ENCODE results near the gene CAMKMT.

Gene CAMKMT

GRCh38 chr2:44689516-44689915 is 327.8 kb downstream of the CAMKMT start:
- H3K36me3 ChIP-seq (ENCODE audit: control insufficient read depth, insufficient read depth, low read length): no peaks in the 10 kb centered on the region
- H3K27me3 ChIP-seq (ENCODE audit: control insufficient read depth, insufficient read depth, low read length): no peaks in the 10 kb centered on the region
- peaks cover 2% of the 10 kb centered on the region for H3K4me1 ChIP-seq (ENCODE audit: control insufficient read depth, insufficient read depth, low read length)
- no peak overlapping the region for H3K9ac ChIP-seq (ENCODE audit: low read depth, low read length)
- no peaks in the 10 kb centered on the region for H3K9me3 ChIP-seq (ENCODE audit: control insufficient read depth, insufficient read depth, low read length)
- H3K4me3 ChIP-seq (ENCODE audit: low read depth, low read length): no peak overlapping the region

- Histone ChIP-seq H3K27me3 (ENCODE audit: control insufficient read depth, insufficient read depth, low read length) (no peaks in the 10 kb centered on the region), H3K9ac (ENCODE audit: low read depth, low read length) (no peak overlapping the region), H3K4me3 (ENCODE audit: low read depth, low read length) (no peak overlapping the region), H3K9me3 (ENCODE audit: control insufficient read depth, insufficient read depth, low read length) (no peaks in the 10 kb centered on the region), H3K4me1 (ENCODE audit: control insufficient read depth, insufficient read depth, low read length) (peaks cover 2% of the 10 kb centered on the region), H3K36me3 (ENCODE audit: control insufficient read depth, insufficient read depth, low read length) (no peaks in the 10 kb centered on the region)
Measured at GRCh38 chr2:44691174-44691785, 329.5 kb downstream of the CAMKMT start.

GRCh38 chr2:44692821-44693220 is 331.1 kb downstream of the CAMKMT start:
- Histone ChIP-seq H3K9me3 (ENCODE audit: control insufficient read depth, insufficient read depth, low read length) (no peaks in the 10 kb centered on the region), H3K4me3 (ENCODE audit: low read depth, low read length) (no peak overlapping the region), H3K4me1 (ENCODE audit: control insufficient read depth, insufficient read depth, low read length) (peaks cover 2% of the 10 kb centered on the region), H3K9ac (ENCODE audit: low read depth, low read length) (no peak overlapping the region), H3K36me3 (ENCODE audit: control insufficient read depth, insufficient read depth, low read length) (no peaks in the 10 kb centered on the region), H3K27me3 (ENCODE audit: control insufficient read depth, insufficient read depth, low read length) (no peaks in the 10 kb centered on the region)

- Histone ChIP-seq H3K4me1 (ENCODE audit: control insufficient read depth, insufficient read depth, low read length) (peaks cover 9% of the 10 kb centered on the region), H3K27me3 (ENCODE audit: control insufficient read depth, insufficient read depth, low read length) (no peaks in the 10 kb centered on the region), H3K9me3 (ENCODE audit: control insufficient read depth, insufficient read depth, low read length) (no peaks in the 10 kb centered on the region), H3K9ac (ENCODE audit: low read depth, low read length) (no peak overlapping the region), H3K36me3 (ENCODE audit: control insufficient read depth, insufficient read depth, low read length) (no peaks in the 10 kb centered on the region), H3K4me3 (ENCODE audit: low read depth, low read length) (no peak overlapping the region)
Measured at GRCh38 chr2:44700824-44701223, 339.1 kb downstream of the CAMKMT start.

GRCh38 chr2:44705356-44705755 is 343.6 kb downstream of the CAMKMT start:
- Histone ChIP-seq H3K4me1 (ENCODE audit: control insufficient read depth, insufficient read depth, low read length) (peaks cover 29% of the 10 kb centered on the region), H3K9me3 (ENCODE audit: control insufficient read depth, insufficient read depth, low read length) (no peaks in the 10 kb centered on the region), H3K27me3 (ENCODE audit: control insufficient read depth, insufficient read depth, low read length) (no peaks in the 10 kb centered on the region), H3K4me3 (ENCODE audit: low read depth, low read length) (no peak overlapping the region), H3K36me3 (ENCODE audit: control insufficient read depth, insufficient read depth, low read length) (no peaks in the 10 kb centered on the region), H3K9ac (ENCODE audit: low read depth, low read length) (no peak overlapping the region)

GRCh38 chr2:44705876-44706480 is 344.2 kb downstream of the CAMKMT start:
- no peaks in the 10 kb centered on the region for H3K36me3 ChIP-seq (ENCODE audit: control insufficient read depth, insufficient read depth, low read length)
- no peak overlapping the region for H3K9ac ChIP-seq (ENCODE audit: low read depth, low read length)
- H3K9me3 ChIP-seq (ENCODE audit: control insufficient read depth, insufficient read depth, low read length): no peaks in the 10 kb centered on the region
- H3K4me1 ChIP-seq (ENCODE audit: control insufficient read depth, insufficient read depth, low read length): peaks cover 29% of the 10 kb centered on the region
- no peak overlapping the region for H3K4me3 ChIP-seq (ENCODE audit: low read depth, low read length)
- H3K27me3 ChIP-seq (ENCODE audit: control insufficient read depth, insufficient read depth, low read length): no peaks in the 10 kb centered on the region

GRCh38 chr2:44706681-44707553 is 345.2 kb downstream of the CAMKMT start:
- no peaks in the 10 kb centered on the region for H3K36me3 ChIP-seq (ENCODE audit: control insufficient read depth, insufficient read depth, low read length)
- H3K27me3 ChIP-seq (ENCODE audit: control insufficient read depth, insufficient read depth, low read length): no peaks in the 10 kb centered on the region
- H3K9me3 ChIP-seq (ENCODE audit: control insufficient read depth, insufficient read depth, low read length): no peaks in the 10 kb centered on the region
- H3K4me1 ChIP-seq (ENCODE audit: control insufficient read depth, insufficient read depth, low read length): peaks cover 29% of the 10 kb centered on the region
- H3K9ac ChIP-seq (ENCODE audit: low read depth, low read length): no peak overlapping the region
- no peak overlapping the region for H3K4me3 ChIP-seq (ENCODE audit: low read depth, low read length)

GRCh38 chr2:44707945-44708660 is 346.4 kb downstream of the CAMKMT start:
- peaks cover 29% of the 10 kb centered on the region for H3K4me1 ChIP-seq (ENCODE audit: control insufficient read depth, insufficient read depth, low read length)
- H3K27me3 ChIP-seq (ENCODE audit: control insufficient read depth, insufficient read depth, low read length): no peaks in the 10 kb centered on the region
- no peaks in the 10 kb centered on the region for H3K9me3 ChIP-seq (ENCODE audit: control insufficient read depth, insufficient read depth, low read length)
- no peaks in the 10 kb centered on the region for H3K36me3 ChIP-seq (ENCODE audit: control insufficient read depth, insufficient read depth, low read length)
- H3K9ac ChIP-seq (ENCODE audit: low read depth, low read length): no peak overlapping the region
- no peak overlapping the region for H3K4me3 ChIP-seq (ENCODE audit: low read depth, low read length)

- no peaks in the 10 kb centered on the region for H3K27me3 ChIP-seq (ENCODE audit: control insufficient read depth, insufficient read depth, low read length)
- H3K9me3 ChIP-seq (ENCODE audit: control insufficient read depth, insufficient read depth, low read length): no peaks in the 10 kb centered on the region
- no peaks in the 10 kb centered on the region for H3K36me3 ChIP-seq (ENCODE audit: control insufficient read depth, insufficient read depth, low read length)
- no peak overlapping the region for H3K4me3 ChIP-seq (ENCODE audit: low read depth, low read length)
- peaks cover 29% of the 10 kb centered on the region for H3K4me1 ChIP-seq (ENCODE audit: control insufficient read depth, insufficient read depth, low read length)
- no peak overlapping the region for H3K9ac ChIP-seq (ENCODE audit: low read depth, low read length)
Measured at GRCh38 chr2:44708661-44709000, 346.9 kb downstream of the CAMKMT start.

- Histone ChIP-seq H3K9me3 (ENCODE audit: control insufficient read depth, insufficient read depth, low read length) (no peaks in the 10 kb centered on the region), H3K36me3 (ENCODE audit: control insufficient read depth, insufficient read depth, low read length) (no peaks in the 10 kb centered on the region), H3K9ac (ENCODE audit: low read depth, low read length) (no peak overlapping the region), H3K27me3 (ENCODE audit: control insufficient read depth, insufficient read depth, low read length) (no peaks in the 10 kb centered on the region), H3K4me1 (ENCODE audit: control insufficient read depth, insufficient read depth, low read length) (peaks cover 10% of the 10 kb centered on the region), H3K4me3 (ENCODE audit: low read depth, low read length) (no peak overlapping the region)
Measured at GRCh38 chr2:44713170-44713569, 351.4 kb downstream of the CAMKMT start.

- H3K27me3 ChIP-seq (ENCODE audit: control insufficient read depth, insufficient read depth, low read length): no peaks in the 10 kb centered on the region
- no peaks in the 10 kb centered on the region for H3K4me1 ChIP-seq (ENCODE audit: control insufficient read depth, insufficient read depth, low read length)
- H3K36me3 ChIP-seq (ENCODE audit: control insufficient read depth, insufficient read depth, low read length): no peaks in the 10 kb centered on the region
- H3K4me3 ChIP-seq (ENCODE audit: low read depth, low read length): no peak overlapping the region
- no peak overlapping the region for H3K9ac ChIP-seq (ENCODE audit: low read depth, low read length)
- H3K9me3 ChIP-seq (ENCODE audit: control insufficient read depth, insufficient read depth, low read length): no peaks in the 10 kb centered on the region
Measured at GRCh38 chr2:44715671-44716081, 353.9 kb downstream of the CAMKMT start.

Measured in iPS-15b (cell line).